Measurements from ENCODE around the gene SLC16A8.
"Not testable (repeated sequence)": the region's sequence is repeated elsewhere in the genome, so short reads cannot be mapped to it uniquely, and the experiment has no call there.

- not testable (repeated sequence) for TF ChIP-seq POLR2A (IDR thresholded peaks at IDR 0.05; ENCODE audit: insufficient read depth in 1 of 2, low read depth in 2 of 2, low read length in 2 of 2); ZBTB21 (CRISPR knock-in tag; IDR thresholded peaks at IDR 0.05); PRDM10 (CRISPR knock-in tag; IDR thresholded peaks at IDR 0.05; ENCODE audit: low read depth); EZH2 (conservative IDR thresholded peaks at IDR 0.05; ENCODE audit: low read depth, low read length); EP300 (IDR thresholded peaks at IDR 0.05; ENCODE audit: low read depth in 2 of 2, low read length in 2 of 2); EP300 (CRISPR knock-in tag; IDR thresholded peaks at IDR 0.05; ENCODE audit: borderline replicate concordance); ZNF34 (CRISPR knock-in tag; IDR thresholded peaks at IDR 0.05; ENCODE audit: borderline replicate concordance); ATF3 (CRISPR knock-in tag; IDR thresholded peaks at IDR 0.05); CTCF (CRISPR knock-in tag; IDR thresholded peaks at IDR 0.05); ZSCAN29 (CRISPR knock-in tag; conservative IDR thresholded peaks at IDR 0.05); SOX5 (CRISPR knock-in tag; IDR thresholded peaks at IDR 0.05; ENCODE audit: borderline replicate concordance)
- TF ChIP-seq, protein P1, sequence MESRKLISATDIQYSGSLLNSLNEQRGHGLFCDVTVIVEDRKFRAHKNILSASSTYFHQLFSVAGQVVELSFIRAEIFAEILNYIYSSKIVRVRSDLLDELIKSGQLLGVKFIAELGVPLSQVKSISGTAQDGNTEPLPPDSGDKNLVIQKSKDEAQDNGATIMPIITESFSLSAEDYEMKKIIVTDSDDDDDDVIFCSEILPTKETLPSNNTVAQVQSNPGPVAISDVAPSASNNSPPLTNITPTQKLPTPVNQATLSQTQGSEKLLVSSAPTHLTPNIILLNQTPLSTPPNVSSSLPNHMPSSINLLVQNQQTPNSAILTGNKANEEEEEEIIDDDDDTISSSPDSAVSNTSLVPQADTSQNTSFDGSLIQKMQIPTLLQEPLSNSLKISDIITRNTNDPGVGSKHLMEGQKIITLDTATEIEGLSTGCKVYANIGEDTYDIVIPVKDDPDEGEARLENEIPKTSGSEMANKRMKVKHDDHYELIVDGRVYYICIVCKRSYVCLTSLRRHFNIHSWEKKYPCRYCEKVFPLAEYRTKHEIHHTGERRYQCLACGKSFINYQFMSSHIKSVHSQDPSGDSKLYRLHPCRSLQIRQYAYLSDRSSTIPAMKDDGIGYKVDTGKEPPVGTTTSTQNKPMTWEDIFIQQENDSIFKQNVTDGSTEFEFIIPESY (CRISPR knock-in tag; IDR thresholded peaks at IDR 0.05): not testable (repeated sequence)
These were observed 4.8 kb downstream of the SLC16A8 start for GRCh38 chr22:38079208-38079607.
